Suppressor macrophage treated with lipopolysaccharide for 4 hours (primary cell): ENCODE results near the gene NTM.

ENCODE experiments used
- DNase-seq: peaks from one replicate; pipeline ENCODE4 v3.0.0-alpha.2; 2020

Gene NTM

DNA sequence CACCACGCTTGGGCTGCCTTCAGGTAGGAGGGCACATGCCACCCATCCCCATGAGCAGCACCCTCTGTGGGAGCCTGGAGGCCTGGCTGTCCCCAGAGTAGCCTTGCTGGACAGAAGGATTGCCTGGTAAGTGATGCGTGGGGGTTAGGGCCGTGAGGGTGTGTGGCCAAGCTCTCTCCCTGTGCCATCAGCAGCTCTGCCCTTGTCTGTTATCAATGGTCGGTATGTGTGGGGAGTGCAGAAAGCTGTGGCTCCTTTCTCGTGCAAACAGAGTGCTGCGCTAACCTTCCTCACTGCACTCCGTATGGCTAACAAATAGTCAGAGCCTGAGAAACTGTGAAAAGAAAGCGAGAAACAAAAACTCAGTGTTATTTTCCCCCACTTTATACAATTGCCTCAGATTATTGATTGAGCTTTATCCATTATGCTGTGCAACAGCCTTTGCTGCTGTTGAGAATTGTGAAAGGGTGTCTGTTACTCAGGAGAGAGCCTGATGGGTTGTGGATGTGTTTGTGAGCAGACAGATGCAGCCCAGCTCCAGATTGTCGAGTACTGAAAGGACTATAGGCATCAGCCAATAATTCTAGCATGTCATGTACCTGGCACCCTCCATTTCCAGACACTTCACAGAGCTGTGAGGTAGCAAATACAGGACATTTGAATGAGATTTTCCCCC lies 432.2 kb downstream of the NTM start:
- no peak for DNase-seq

GRCh38 chr11:131807876-131808275 lies 437.5 kb downstream of the NTM start:
- DNase-seq, result no peak

DNA sequence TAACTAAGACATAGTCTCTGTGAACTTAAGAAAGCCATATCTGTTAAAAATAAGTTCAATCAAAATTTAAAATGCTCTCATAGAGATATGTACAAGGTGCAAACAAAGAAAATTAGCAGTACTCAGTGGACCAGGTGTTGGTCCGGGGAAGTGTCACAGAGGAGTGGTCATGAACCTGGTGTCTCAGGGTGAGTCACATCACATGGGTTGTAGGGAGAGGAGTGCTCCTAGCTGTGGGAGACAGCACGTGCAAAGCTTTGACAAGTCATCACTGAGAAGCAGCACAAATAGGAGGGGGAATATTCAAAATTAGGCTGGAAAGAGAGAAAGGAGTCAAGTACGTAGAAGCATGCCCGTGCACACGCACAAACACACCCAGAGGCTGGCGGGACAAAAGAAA lies 438.1 kb downstream of the NTM start:
- no peak for DNase-seq

DNA sequence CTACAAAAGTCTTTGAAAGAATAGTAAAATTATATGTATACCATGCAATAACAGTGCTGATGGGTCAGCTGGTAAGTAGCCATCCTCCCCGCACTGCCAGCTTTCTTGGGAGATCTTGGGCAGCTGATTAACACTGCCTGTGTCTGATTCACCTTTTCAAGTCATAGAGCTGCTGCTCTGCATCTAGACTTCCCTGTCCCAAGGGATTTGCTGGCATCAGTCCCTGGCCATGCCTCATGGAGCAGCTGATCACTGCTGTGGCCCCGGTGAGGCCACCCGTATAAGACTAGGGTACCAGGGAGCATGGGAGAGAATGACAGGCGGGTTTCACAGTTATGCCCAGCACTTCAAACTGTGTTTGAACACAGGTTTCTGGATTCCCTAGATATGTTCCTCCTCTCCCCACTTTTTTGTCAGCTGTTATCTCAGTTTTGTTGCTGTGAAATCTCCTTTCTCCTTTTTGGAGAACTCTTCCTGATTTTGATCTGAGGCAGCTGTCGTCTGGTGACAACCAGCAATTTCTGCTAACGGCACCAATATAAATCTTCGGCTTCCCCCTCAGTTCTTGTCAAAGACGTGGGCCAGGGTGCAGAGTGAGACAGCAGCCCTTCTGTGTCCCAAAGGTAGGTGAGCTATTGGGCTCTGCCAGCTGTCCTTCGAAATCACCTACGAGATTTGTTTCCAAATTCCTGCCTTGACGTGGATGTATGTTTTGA lies 438.9 kb downstream of the NTM start:
- no peak for DNase-seq

DNA sequence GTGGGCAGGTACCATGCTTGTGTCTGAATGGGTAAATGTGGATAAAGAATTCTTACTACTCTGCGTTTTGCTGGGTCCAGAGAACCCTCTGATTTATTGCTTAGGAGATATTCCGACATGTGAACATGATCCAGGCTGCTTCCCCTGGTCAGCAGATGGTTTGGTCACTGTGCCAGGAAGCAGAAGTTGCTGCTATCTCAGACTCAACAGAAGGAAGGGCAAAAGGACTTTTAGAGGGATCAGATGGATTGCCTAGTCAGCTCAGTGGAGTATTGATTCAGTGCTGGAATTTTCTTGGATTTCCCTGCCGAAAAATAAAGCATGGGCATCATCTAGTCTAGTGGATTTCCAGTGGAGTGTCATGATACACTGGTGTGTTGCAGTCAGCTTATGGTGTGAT lies 440.1 kb downstream of the NTM start:
- DNase-seq, result no peak

- no peak for DNase-seq
Observed at GRCh38 chr11:131811383-131811782, 441.0 kb downstream of the NTM start.

GRCh38 chr11:131814108-131814507 lies 443.7 kb downstream of the NTM start:
- no peak for DNase-seq

DNA sequence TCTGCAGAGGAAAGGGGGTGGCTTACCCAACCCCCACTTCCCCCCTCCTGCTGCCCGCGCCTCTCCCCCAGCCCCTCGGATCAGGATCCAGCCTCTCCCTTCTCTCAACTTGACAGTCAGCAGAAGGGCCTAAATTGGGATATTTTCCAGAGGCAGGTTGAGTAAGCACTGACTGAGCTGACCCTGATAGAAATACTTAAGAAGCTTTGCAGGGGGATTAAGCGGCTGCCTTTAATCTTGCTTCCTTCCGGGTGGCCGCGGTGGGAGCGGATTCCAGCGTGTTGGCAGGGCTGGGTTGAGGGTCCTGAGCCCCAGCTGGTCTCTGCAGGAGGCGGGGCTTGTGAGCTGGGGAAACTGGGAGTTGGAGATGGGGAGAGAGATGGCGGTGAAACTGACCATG lies 445.2 kb downstream of the NTM start:
- no peak for DNase-seq

GRCh38 chr11:131816051-131816450 lies 445.6 kb downstream of the NTM start:
- DNase-seq, result no peak

GRCh38 chr11:131817687-131818188 lies 447.3 kb downstream of the NTM start:
- DNase-seq, result no peak

- no peak for DNase-seq
Observed at GRCh38 chr11:131819865-131820264, 449.4 kb downstream of the NTM start.

- DNase-seq, result peak; percentile 24
Observed at GRCh38 chr11:131822506-131822905, 452.1 kb downstream of the NTM start.

GRCh38 chr11:131823772-131824171 lies 453.4 kb downstream of the NTM start:
- DNase-seq, result no peak

DNA sequence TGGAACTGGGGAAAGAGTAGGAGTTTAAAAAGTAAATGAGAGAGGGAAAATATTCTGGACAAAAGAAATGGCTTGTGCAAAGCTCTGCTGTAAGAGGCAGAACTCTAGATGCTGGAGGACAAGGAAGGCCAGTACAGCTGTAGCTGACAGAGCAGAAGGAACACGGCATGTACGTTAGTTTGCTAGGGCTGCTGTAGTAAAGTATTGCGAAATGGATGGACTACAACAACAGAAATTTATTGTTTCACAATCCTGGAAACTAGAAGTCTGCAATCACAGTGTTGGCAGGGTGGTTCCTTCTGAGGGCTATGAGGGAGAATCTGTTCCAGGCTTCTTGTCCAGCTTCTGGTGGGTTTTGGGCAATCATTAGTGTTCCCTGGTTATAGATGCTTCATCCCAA lies 454.4 kb downstream of the NTM start:
- peak; percentile 67 for DNase-seq

DNA sequence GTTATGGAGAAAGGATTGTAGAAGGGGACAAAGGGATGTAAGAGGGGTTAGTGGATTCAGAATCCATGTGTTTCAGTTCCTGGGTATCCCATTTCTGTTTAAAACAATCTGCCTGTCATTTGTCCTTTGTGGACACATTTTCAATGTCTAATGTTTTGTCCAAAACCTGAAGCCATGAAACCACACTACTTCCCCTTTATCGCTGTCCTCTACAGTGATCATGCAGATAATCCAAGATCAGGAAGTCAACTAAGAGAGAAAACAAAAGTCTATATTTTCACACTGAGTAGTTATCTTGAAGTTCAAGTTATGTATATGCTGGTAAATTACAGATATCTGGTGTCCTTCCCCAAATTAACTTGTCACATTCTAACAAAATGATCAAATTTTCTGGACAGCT lies 457.0 kb downstream of the NTM start:
- peak; percentile 47 for DNase-seq

- DNase-seq, result no peak
Observed at GRCh38 chr11:131829725-131830124, 459.3 kb downstream of the NTM start.

GRCh38 chr11:131832079-131832478 lies 461.7 kb downstream of the NTM start:
- DNase-seq, result no peak

DNA sequence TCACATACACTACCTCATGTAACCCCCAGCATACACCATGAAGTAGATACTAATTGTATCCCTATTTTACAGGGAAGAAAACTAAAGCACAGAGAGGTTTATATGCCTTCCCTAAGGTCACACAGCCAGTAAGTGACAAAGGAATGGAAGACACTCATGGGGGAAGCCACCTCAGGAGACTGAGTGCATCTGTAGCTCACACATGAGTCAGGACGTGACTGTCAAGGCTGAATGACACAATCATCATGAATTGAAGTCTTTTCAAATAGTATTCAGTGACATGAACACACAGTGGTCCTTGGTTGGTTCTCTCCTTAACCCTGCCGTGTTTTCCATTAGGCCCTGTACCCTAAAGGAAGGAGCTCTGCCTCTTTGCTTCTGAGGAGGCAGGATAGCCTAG lies 463.0 kb downstream of the NTM start:
- DNase-seq, result peak; percentile 24

DNA sequence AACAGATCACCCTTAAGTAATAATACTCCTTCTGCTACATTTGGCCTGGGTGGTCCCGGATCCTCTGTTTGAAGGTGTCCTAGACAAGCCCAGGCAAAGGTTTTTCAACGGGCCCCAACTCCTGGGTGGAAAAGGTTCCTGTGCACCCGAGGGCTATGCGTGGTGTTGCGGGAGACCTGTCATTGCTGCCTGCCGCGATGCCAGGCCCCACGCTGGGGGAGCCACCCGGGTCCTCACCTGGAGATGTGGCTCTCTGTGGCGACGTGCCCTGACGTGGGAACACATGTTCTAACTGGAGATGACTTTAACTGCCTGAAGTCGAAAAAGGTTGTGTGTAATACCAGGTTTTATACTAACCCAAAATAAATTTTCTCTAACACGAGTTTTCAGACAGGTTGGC lies 467.1 kb downstream of the NTM start:
- no peak for DNase-seq

DNA sequence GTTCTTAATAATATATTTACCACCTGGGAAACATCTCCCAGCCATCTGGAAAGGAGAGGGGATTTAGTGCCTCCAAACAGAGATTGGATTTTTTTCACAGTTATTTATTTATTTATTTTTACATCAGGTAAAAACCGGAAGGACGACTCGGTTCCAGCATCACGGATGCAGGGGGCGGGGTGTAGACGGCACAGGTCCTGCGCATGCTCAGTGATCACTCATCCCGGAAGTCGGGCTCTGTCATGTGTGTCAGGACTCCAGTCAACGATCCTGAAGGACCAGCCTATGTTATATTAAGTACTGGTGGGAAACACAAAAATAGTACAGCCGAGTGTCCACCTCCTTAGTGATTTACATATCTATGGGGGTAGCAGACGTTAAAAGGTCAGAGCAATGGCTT lies 467.6 kb downstream of the NTM start:
- DNase-seq, result no peak

DNA sequence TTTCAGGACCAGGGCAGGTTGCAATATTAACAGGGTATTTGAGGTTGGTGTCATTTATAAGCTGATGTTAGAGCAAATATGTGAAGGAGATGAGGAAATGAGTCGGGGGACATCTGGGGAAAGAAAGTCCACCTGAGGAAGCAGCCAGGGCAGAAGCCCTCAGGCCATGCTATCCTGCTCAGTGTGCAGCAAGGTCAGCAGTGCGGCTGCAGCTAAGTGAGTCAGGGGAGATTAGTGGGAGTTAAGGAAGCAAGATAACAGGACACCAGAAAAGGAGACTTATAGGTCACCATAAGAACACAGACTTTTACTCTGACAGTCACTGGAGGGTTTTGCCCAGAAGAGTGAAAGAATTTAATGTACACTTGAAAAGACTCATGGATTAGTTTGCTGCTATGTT lies 468.9 kb downstream of the NTM start:
- no peak for DNase-seq

- DNase-seq, result peak; percentile 23
Observed at GRCh38 chr11:131840545-131840944, 470.1 kb downstream of the NTM start.

- peak; percentile 41 for DNase-seq
Observed at GRCh38 chr11:131841028-131841427, 470.6 kb downstream of the NTM start.

DNA sequence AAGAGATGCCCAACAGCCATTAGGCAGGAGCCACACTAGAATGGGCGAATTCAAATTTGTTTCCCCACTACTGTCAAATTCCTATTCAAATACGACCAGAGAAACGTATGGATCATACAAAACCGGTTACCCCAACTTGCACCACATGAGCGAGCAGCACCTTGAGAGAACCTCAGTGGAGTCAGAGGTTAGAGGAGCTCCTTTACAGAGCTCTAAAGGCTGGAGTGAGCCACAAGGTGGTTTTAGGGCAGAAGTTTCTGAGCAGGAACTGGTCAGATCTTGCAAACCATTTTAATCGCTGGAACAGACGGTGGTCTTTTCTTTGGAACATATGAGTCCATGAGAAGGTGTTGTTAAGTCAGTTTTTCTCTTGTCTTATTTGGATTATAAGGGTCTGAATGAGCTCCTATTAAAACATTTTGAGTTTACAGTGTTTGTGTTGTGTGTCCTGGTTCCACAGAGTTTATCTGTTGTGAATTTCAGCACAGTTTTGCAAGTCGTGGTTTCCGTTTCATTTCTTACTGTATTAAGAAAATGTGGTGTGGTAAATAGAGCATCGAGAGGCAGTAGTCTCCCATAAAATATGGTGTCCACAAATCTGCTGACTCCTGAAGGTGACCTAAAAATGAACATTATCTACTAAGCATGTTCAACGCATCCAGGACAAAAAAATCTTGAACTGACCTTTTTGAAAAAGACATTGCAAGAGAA lies 471.7 kb downstream of the NTM start:
- no peak for DNase-seq
